GM19099 (cell line): ENCODE measurements around the gene SELENOS.

Experiments
- POLR2A ChIP-seq: IDR thresholded peaks from 3 replicates; pipeline ENCODE4 v1.6.1; 2011; ENCODE audit warnings: low read depth; ENCODE audit not compliant: insufficient read length; ENCODE audit errors: extremely low read depth

The SELENOS gene

GRCh38 chr15:101233651-101234280 is 43.5 kb downstream of the SELENOS start:
- TF ChIP-seq POLR2A, result no peak

GRCh38 chr15:101232677-101233076 is 44.6 kb downstream of the SELENOS start:
- TF ChIP-seq POLR2A, result no peak

- no peak for TF ChIP-seq POLR2A
These were observed 49.0 kb downstream of the SELENOS start for GRCh38 chr15:101228313-101228712.

- TF ChIP-seq POLR2A, result no peak
These were observed 51.6 kb downstream of the SELENOS start for GRCh38 chr15:101225658-101226057.
